Measurements from ENCODE around the gene GRID2. TPM values are rescaled to one million over a fixed set of nuclear protein-coding genes. Genes with fewer than 3 reads are reported as not detected.

The GRID2 gene
- total RNA-seq, 1 experiment from 2014 or later, result 2.2 TPM

DNA sequence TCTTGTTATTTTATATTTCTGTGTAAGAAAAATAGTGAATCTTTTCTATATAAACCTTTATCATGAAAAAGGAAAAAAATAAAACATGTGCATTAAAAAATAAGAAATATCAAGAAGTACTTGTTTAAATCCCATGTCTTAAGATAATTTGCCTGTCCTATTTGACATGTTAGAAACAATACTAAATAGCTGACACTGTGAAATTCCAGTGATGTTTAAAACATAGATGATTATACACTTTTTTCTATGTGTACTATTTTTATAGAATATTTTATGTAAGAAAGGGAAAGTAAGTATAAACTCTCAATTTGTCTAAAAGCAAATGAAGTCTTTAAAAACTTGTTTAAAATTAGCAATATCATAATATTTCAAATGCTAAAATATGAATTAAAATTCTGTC, 981.6 kb downstream of the GRID2 start:
- ChIA-PET POLR2A (ENCODE audit: unreplicated experiment) (no interaction called here), CTCF (no interaction called here)
- Histone ChIP-seq H3K9ac (ENCODE audit: low read length) (no peak overlapping the region), H2AFZ (ENCODE audit: low read length) (no peak overlapping the region), H3K9me3 (ENCODE audit: low read length) (no peaks in the 10 kb centered on the region), H3K36me3 (ENCODE audit: low read depth, low read length) (no peaks in the 10 kb centered on the region), H3F3A (ENCODE audit: low read length, unreplicated experiment) (no peaks in the 10 kb centered on the region), H3K9me2 (replicated peaks; ENCODE audit: low read length) (no peaks in the 10 kb centered on the region), H3K4me2 (ENCODE audit: low read length) (no peak overlapping the region), H3K27me3 (ENCODE audit: low read length) (no peaks in the 10 kb centered on the region), H3K4me3 (ENCODE audit: low read length) (no peak overlapping the region), H3K79me2 (ENCODE audit: low read length) (no peaks in the 10 kb centered on the region), H3K27ac (ENCODE audit: low read length) (no peak overlapping the region), H4K20me1 (ENCODE audit: low read length) (no peaks in the 10 kb centered on the region), H3K4me1 (ENCODE audit: insufficient read depth, low read length) (no peaks in the 10 kb centered on the region)
- DNase-seq (no peak), ATAC-seq (no peak)
- BruUV-seq (replicated peaks), result no TSS peak
- TF ChIP-seq, protein P1, sequence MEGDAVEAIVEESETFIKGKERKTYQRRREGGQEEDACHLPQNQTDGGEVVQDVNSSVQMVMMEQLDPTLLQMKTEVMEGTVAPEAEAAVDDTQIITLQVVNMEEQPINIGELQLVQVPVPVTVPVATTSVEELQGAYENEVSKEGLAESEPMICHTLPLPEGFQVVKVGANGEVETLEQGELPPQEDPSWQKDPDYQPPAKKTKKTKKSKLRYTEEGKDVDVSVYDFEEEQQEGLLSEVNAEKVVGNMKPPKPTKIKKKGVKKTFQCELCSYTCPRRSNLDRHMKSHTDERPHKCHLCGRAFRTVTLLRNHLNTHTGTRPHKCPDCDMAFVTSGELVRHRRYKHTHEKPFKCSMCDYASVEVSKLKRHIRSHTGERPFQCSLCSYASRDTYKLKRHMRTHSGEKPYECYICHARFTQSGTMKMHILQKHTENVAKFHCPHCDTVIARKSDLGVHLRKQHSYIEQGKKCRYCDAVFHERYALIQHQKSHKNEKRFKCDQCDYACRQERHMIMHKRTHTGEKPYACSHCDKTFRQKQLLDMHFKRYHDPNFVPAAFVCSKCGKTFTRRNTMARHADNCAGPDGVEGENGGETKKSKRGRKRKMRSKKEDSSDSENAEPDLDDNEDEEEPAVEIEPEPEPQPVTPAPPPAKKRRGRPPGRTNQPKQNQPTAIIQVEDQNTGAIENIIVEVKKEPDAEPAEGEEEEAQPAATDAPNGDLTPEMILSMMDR (conservative IDR thresholded peaks at IDR 0.05; ENCODE audit: low read depth, low read length), result no peak
- TF ChIP-seq EZH2phosphoT487 (IDR thresholded peaks at IDR 0.05; ENCODE audit: borderline replicate concordance, low read length) (no peak), EZH2 (IDR thresholded peaks at IDR 0.05; ENCODE audit: low read length, unreplicated experiment) (no peak)
- intact Hi-C loops (cut with micrococcal nuclease), result no loop called here

DNA sequence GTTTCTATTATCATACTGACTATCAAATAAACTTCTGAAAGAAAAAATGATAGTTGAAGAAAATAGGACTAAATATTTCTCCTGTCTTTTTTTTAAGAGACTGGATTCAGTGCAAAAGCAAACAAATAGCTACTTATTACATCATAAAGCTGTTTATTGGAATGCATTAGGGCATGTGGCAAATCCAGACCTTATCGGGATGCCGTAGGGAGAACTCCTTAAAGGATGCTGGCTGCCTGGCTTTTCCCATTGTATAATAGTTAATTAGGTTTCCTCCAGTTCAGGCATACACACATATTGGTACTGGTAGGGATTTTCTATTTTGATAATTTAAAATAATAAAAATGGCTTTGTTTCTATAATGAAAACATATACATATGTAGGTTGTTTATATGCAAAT, 985.5 kb downstream of the GRID2 start:
- H3K4me2 ChIP-seq (ENCODE audit: low read length), result no peak overlapping the region
- H3K9me3 ChIP-seq (ENCODE audit: low read length), result no peaks in the 10 kb centered on the region
- no peaks in the 10 kb centered on the region for H3K79me2 ChIP-seq (ENCODE audit: low read length)
- intact Hi-C loops (cut with micrococcal nuclease), result no loop called here
- no peaks in the 10 kb centered on the region for H3K9me2 ChIP-seq (replicated peaks; ENCODE audit: low read length)
- BruUV-seq (replicated peaks), result no TSS peak
- no peak overlapping the region for H2AFZ ChIP-seq (ENCODE audit: low read length)
- H3K27me3 ChIP-seq (ENCODE audit: low read length), result no peaks in the 10 kb centered on the region
- no peak for DNase-seq
- TF ChIP-seq EZH2phosphoT487 (IDR thresholded peaks at IDR 0.05; ENCODE audit: borderline replicate concordance, low read length), result no peak
- no peak for TF ChIP-seq EZH2 (IDR thresholded peaks at IDR 0.05; ENCODE audit: low read length, unreplicated experiment)
- TF ChIP-seq, protein P1 (conservative IDR thresholded peaks at IDR 0.05; ENCODE audit: low read depth, low read length), result no peak
- ChIA-PET CTCF (no interaction called here), POLR2A (ENCODE audit: unreplicated experiment) (no interaction called here)
- no peaks in the 10 kb centered on the region for H4K20me1 ChIP-seq (ENCODE audit: low read length)
- no peak for ATAC-seq
- H3K27ac ChIP-seq (ENCODE audit: low read length), result no peak overlapping the region
- no peaks in the 10 kb centered on the region for H3K36me3 ChIP-seq (ENCODE audit: low read depth, low read length)
- H3K9ac ChIP-seq (ENCODE audit: low read length), result no peak overlapping the region
- H3K4me1 ChIP-seq (ENCODE audit: insufficient read depth, low read length), result no peaks in the 10 kb centered on the region
- no peak overlapping the region for H3K4me3 ChIP-seq (ENCODE audit: low read length)
- H3F3A ChIP-seq (ENCODE audit: low read length, unreplicated experiment), result no peaks in the 10 kb centered on the region

DNA sequence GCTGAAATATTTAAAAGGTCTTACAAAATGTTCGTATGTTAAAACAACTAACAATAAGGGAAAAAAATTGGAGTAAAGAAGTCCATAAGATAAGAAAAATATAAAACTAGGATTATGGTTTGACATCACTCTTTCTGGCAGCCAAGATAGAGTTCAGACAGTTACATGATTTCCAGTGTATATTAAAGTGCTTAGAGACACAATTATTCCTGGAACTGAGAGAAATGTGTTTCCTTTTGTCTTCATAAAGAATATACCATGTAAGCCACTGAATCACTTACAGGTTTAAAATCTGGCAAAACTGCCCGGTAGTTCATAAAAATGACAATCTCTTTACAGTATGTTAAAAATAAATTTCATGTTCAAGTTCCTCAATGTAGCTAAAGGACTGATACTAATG, 986.1 kb downstream of the GRID2 start:
- Histone ChIP-seq H4K20me1 (ENCODE audit: low read length) (no peaks in the 10 kb centered on the region), H3K9me3 (ENCODE audit: low read length) (no peaks in the 10 kb centered on the region), H3K9me2 (replicated peaks; ENCODE audit: low read length) (no peaks in the 10 kb centered on the region), H3K4me3 (ENCODE audit: low read length) (no peak overlapping the region), H3K36me3 (ENCODE audit: low read depth, low read length) (no peaks in the 10 kb centered on the region), H2AFZ (ENCODE audit: low read length) (no peak overlapping the region), H3K27ac (ENCODE audit: low read length) (no peak overlapping the region), H3F3A (ENCODE audit: low read length, unreplicated experiment) (no peaks in the 10 kb centered on the region), H3K27me3 (ENCODE audit: low read length) (no peaks in the 10 kb centered on the region), H3K4me2 (ENCODE audit: low read length) (no peak overlapping the region), H3K9ac (ENCODE audit: low read length) (no peak overlapping the region), H3K79me2 (ENCODE audit: low read length) (no peaks in the 10 kb centered on the region), H3K4me1 (ENCODE audit: insufficient read depth, low read length) (no peaks in the 10 kb centered on the region)
- BruUV-seq (replicated peaks), result no TSS peak
- DNase-seq (no peak), ATAC-seq (no peak)
- ChIA-PET POLR2A (ENCODE audit: unreplicated experiment) (no interaction called here), CTCF (no interaction called here)
- TF ChIP-seq EZH2phosphoT487 (IDR thresholded peaks at IDR 0.05; ENCODE audit: borderline replicate concordance, low read length), result no peak
- TF ChIP-seq EZH2 (IDR thresholded peaks at IDR 0.05; ENCODE audit: low read length, unreplicated experiment), result no peak
- TF ChIP-seq, protein P1 (conservative IDR thresholded peaks at IDR 0.05; ENCODE audit: low read depth, low read length), result no peak
- intact Hi-C loops (cut with micrococcal nuclease), result no loop called here
